OCI-LY7 (cell line): Measurements from ENCODE around the gene MACROD2. TPM values are rescaled to one million over a fixed set of nuclear protein-coding genes. Genes with fewer than 3 reads are reported as not detected.

Experiments used
- BruUV-seq: library from RNA; stranded (reverse); fragments of 400-500 nt; replicated peaks from 2 replicates; lab custom pipeline; 2021; lab: Mats Ljungman, UMichigan
- CTCF ChIA-PET: fragments of 300-600 bp; sonication (Branson Sonifier 250); formaldehyde crosslinking; loops from one replicate; lab custom pipeline; 2022; ENCODE audit warnings: antibody characterized with exemption; ENCODE audit not compliant: unreplicated experiment; lab: Charles Lee
- POLR2A ChIA-PET: fragments of 300-600 bp; sonication (Branson Sonifier 250); formaldehyde crosslinking; loops from one replicate; lab custom pipeline; 2022; ENCODE audit warnings: antibody characterized with exemption; lab: Charles Lee
- DNase-seq: peaks from one replicate; pipeline ENCODE4 v3.0.0-alpha.2; 2015; ENCODE audit warnings: low spot score
- H2AFZ ChIP-seq: fragments of 200-600 bp; sonication (generic), shearing (Covaris generic); 2 replicates; pipeline ENCODE4 v1.6.1; 2014; ENCODE audit warnings: mild to moderate bottlenecking, antibody characterized with exemption, low read length, moderate library complexity
- H3K27ac ChIP-seq: fragments of 200-600 bp; sonication (generic); 2 replicates; pipeline ENCODE4 v1.5.1; 2014; ENCODE audit warnings: mixed run types, low read depth, mild to moderate bottlenecking, moderate library complexity, low read length, inconsistent platforms; ENCODE audit not compliant: poor library complexity, severe bottlenecking
- H3K36me3 ChIP-seq: fragments of 200-600 bp; sonication (generic); 2 replicates; pipeline ENCODE4 v1.6.1; 2014; ENCODE audit warnings: mild to moderate bottlenecking, antibody characterized with exemption, low read length, moderate library complexity, mixed read lengths; ENCODE audit not compliant: insufficient read depth
- H3K4me1 ChIP-seq: fragments of 200-600 bp; sonication (generic); 2 replicates; pipeline ENCODE4 v1.5.1; 2014; ENCODE audit warnings: mild to moderate bottlenecking, low read length; ENCODE audit not compliant: insufficient read depth, poor library complexity, severe bottlenecking
- H3K4me2 ChIP-seq: fragments of 200-600 bp; sonication (generic); 2 replicates; pipeline ENCODE4 v1.6.1; 2014; ENCODE audit warnings: mild to moderate bottlenecking, low read length
- H3K4me3 ChIP-seq: fragments of 200-600 bp; sonication (generic); 2 replicates; pipeline ENCODE4 v1.5.1; 2014; ENCODE audit warnings: mild to moderate bottlenecking, low read depth, low read length; ENCODE audit not compliant: poor library complexity, severe bottlenecking
- H3K79me2 ChIP-seq: fragments of 200-600 bp; sonication (generic); 2 replicates; pipeline ENCODE4 v1.6.1; 2016; ENCODE audit warnings: low read depth, mild to moderate bottlenecking, low read length, moderate library complexity, mixed read lengths; ENCODE audit not compliant: insufficient read depth
- H3K9me2 ChIP-seq: fragments of 200-600 bp; sonication (generic); 2 replicates; pipeline ENCODE4 v1.6.1; 2016; ENCODE audit warnings: mild to moderate bottlenecking, low read length, mixed read lengths; ENCODE audit not compliant: insufficient read depth
- H3K9me3 ChIP-seq: fragments of 200-600 bp; sonication (generic); 2 replicates; pipeline ENCODE4 v1.6.1; 2014; ENCODE audit warnings: mild to moderate bottlenecking, mixed run types, low read length, mixed read lengths
- H4K20me1 ChIP-seq: fragments of 200-600 bp; sonication (generic); 2 replicates; pipeline ENCODE4 v1.6.1; 2014; ENCODE audit warnings: mild to moderate bottlenecking, antibody characterized with exemption, low read length, moderate library complexity, mixed read lengths; ENCODE audit not compliant: insufficient read depth
- CTCF ChIP-seq: fragments of 200-600 bp; sonication (generic); conservative IDR thresholded peaks from 2 replicates; pipeline ENCODE4 v1.5.1; 2014; ENCODE audit warnings: mild to moderate bottlenecking, antibody characterized with exemption, low read length, moderate library complexity, mixed read lengths
- EZH2phosphoT487 ChIP-seq: fragments of 200-600 bp; sonication (generic); IDR thresholded peaks from 2 replicates; pipeline ENCODE4 v1.6.1; 2018; ENCODE audit warnings: low read depth, borderline replicate concordance, mild to moderate bottlenecking, mixed run types, antibody characterized with exemption, low read length, moderate library complexity, mixed read lengths
- intact Hi-C: fragments of 100-400 bp; cut with micrococcal nuclease; formaldehyde crosslinking; loops from one replicate; pipeline ENCODE4 v1.10.0; 2022; ENCODE audit not compliant: unreplicated experiment
- total RNA-seq, 2 experiments: library from RNA; depleted of rRNA in 1 of 2; stranded (reverse); fragments of >200 nt in 1 of 2; shearing (Covaris generic) in 1 of 2; gene quantifications; 2 replicates each; pipeline ENCODE4 v1.2.3, GENCODE V29; 2014 to 2022

Gene MACROD2
- total RNA-seq, 2 experiments from 2014 or later, result 0.09 to 4.5 TPM

GRCh38 chr20:15625981-15626380 is 1630.7 kb downstream of the MACROD2 start:
- no peaks in the 10 kb centered on the region for H3K4me1 ChIP-seq
- no peaks in the 10 kb centered on the region for H3K36me3 ChIP-seq
- no peak overlapping the region for H3K4me3 ChIP-seq
- ChIA-PET CTCF (no interaction called here), POLR2A (interaction anchor here (0.7 to 0.8 kb wide), 2 partner anchors 10 to 11 kb away, joined by 3 read pairs; no protein-coding TSS in a partner anchor)
- H3K79me2 ChIP-seq, result no peaks in the 10 kb centered on the region
- no peaks in the 10 kb centered on the region for H4K20me1 ChIP-seq
- intact Hi-C loops, result no loop called here
- H3K9me3 ChIP-seq, result no peaks in the 10 kb centered on the region
- no peak for DNase-seq
- H2AFZ ChIP-seq, result no peak overlapping the region
- no peak overlapping the region for H3K4me2 ChIP-seq
- no TSS peak for BruUV-seq
- no peak overlapping the region for H3K27ac ChIP-seq
- no peaks in the 10 kb centered on the region for H3K9me2 ChIP-seq
- TF ChIP-seq CTCF (no peak), EZH2phosphoT487 (no peak)

GRCh38 chr20:15627089-15627488 is 1631.8 kb downstream of the MACROD2 start:
- TF ChIP-seq CTCF (no peak), EZH2phosphoT487 (no peak)
- intact Hi-C loops, result no loop called here
- no peak for DNase-seq
- no TSS peak for BruUV-seq
- Histone ChIP-seq H2AFZ (no peak overlapping the region), H3K4me2 (no peak overlapping the region), H4K20me1 (no peaks in the 10 kb centered on the region), H3K9me3 (no peaks in the 10 kb centered on the region), H3K79me2 (no peaks in the 10 kb centered on the region), H3K36me3 (no peaks in the 10 kb centered on the region), H3K27ac (no peak overlapping the region), H3K4me1 (no peaks in the 10 kb centered on the region), H3K4me3 (no peak overlapping the region), H3K9me2 (no peaks in the 10 kb centered on the region)
- ChIA-PET CTCF (no interaction called here), POLR2A (no interaction called here)

GRCh38 chr20:15627501-15627903 is 1632.2 kb downstream of the MACROD2 start:
- Histone ChIP-seq H2AFZ (no peak overlapping the region), H3K9me2 (no peaks in the 10 kb centered on the region), H3K27ac (no peak overlapping the region), H4K20me1 (no peaks in the 10 kb centered on the region), H3K9me3 (no peaks in the 10 kb centered on the region), H3K4me2 (no peak overlapping the region), H3K36me3 (no peaks in the 10 kb centered on the region), H3K4me3 (no peak overlapping the region), H3K4me1 (no peaks in the 10 kb centered on the region), H3K79me2 (no peaks in the 10 kb centered on the region)
- intact Hi-C loops, result no loop called here
- DNase-seq, result no peak
- POLR2A ChIA-PET, result no interaction called here
- BruUV-seq, result no TSS peak
- CTCF ChIA-PET, result no interaction called here
- TF ChIP-seq EZH2phosphoT487, result no peak
- TF ChIP-seq CTCF, result no peak
